HG02798 (cell line): ENCODE data around the gene GPC3.

Source experiments
- ATAC-seq: cut with Tn5 transposase; IDR thresholded peaks from one replicate; pipeline ENCODE4 v1.9.1; 2021; ENCODE audit warnings: mild to moderate bottlenecking; ENCODE audit not compliant: unreplicated experiment, poor library complexity

Gene GPC3

DNA sequence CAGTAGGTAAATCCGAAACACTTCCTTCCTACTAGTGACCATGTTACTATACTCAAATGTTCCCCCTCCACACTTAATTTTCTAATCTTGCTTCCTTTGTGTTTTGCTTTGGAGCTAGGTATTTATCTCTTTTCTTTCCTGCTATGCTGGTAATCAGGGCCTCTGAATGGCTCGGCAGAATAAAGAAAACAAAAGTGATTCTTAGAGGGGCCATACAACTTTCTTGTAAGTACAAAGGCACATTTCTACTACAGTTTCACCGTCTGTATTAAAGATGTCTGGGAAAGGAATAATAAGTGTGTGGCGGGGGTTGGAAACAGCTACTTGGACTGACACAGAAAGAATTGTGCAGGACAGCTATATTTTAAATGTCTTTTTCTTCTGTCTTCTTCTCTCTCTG, 50.3 kb downstream of the GPC3 start:
- no peak for ATAC-seq

- ATAC-seq, result no peak
These were observed 52.1 kb downstream of the GPC3 start for GRCh38 chrX:133933316-133933715.

GRCh38 chrX:133929836-133930464, 55.4 kb downstream of the GPC3 start:
- no peak for ATAC-seq

DNA sequence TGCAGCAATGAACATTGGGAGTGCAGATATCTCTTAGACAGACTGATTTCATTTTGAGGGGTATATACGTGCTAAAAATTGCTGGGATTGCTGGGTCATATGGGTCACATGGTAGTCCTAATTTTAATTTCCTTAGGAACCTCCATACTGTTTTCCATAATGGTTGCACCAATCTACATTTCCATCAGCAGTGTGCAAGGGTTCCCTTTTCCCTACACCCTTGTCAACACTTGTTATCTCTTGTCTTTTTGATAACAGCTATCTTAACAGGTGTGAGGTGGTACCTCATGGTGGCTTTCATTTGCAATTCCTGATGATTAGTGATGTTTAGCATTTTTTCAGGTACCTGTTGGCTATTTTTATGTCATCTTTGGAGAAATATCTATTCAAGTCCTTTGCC, 57.0 kb downstream of the GPC3 start:
- no peak for ATAC-seq

DNA sequence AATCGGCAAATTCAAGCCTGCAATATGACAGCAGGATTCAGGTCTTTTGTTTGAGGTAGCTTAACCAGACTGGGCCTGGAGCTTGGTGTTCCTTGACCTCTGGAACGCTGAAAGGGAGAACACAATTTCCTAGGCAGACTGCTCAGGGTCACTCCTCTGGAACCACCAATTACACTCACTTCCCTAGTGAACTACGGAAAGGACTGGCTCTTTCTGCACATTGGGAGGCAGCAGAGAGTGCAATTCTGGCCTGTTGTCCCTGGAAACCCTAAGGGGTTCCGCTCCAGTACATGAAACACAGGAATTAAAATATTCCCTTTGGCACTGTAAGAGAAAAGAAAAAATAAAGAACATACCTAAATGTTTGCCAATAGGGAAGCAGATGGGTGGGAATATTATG, 58.6 kb downstream of the GPC3 start:
- no peak for ATAC-seq

DNA sequence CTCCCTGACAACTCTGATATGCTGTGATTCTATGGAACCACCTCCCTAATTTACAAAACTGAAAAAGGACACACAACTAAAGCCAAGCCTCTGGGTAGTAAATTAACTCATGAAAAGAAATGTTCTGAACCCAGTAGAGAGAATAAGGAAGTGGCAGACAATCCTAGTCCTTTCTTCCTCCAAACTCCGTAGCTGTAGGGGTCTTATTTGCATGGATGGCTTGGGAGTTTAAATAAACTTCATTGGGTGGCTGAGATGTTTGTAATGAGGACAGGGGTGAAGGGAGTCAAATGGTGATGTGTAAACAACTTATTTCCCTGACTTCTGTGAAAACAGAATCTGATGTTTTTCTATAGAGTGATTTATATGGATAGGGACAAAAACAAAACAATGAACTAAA, 59.3 kb downstream of the GPC3 start:
- no peak for ATAC-seq

GRCh38 chrX:133924548-133924947, 60.8 kb downstream of the GPC3 start:
- ATAC-seq, result no peak

GRCh38 chrX:133923548-133923947, 61.8 kb downstream of the GPC3 start:
- no peak for ATAC-seq

- peak; percentile 44 for ATAC-seq
These were observed 62.3 kb downstream of the GPC3 start for GRCh38 chrX:133923113-133923512.

GRCh38 chrX:133922390-133922771, 63.0 kb downstream of the GPC3 start:
- no peak for ATAC-seq

- ATAC-seq, result peak; percentile 76
These were observed 63.5 kb downstream of the GPC3 start for GRCh38 chrX:133921764-133922389.

DNA sequence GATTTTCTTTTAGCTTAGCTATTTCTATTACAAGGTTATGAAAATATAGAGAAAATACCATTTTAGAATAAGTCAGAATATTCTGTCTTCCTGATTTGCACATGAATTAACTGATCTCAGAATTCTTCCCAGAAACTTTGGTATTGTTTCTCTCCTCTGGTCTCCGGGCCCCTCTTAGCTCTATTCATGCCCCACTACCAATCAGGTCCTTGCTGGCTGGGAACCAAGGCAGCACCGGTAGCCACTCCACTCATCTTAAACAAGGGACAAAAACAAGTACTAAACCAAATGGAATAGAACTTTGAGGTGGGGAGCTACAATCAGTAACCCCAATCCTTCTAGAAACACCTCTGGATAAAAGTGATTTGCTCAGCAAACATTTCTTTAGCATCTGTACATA, 64.3 kb downstream of the GPC3 start:
- ATAC-seq, result no peak

DNA sequence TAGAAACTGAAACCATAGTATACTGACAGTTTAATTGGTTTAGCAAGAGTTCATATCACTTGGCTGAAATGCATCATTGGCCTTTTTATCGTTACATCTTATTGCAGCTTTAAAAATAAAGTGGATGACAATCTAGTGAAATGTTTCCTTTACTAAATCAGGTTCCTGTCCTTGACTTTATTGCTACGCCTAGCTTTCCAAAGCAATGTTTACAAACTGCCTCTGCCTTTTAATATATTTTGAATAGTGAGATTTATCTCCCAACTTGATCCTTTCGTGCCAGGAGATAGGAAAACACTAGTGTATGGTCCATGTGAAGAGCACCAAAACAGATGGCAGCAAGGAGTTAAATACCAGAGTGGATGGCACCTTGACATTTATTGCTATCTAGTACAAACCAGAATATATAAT, 67.0 kb downstream of the GPC3 start:
- ATAC-seq, result no peak

DNA sequence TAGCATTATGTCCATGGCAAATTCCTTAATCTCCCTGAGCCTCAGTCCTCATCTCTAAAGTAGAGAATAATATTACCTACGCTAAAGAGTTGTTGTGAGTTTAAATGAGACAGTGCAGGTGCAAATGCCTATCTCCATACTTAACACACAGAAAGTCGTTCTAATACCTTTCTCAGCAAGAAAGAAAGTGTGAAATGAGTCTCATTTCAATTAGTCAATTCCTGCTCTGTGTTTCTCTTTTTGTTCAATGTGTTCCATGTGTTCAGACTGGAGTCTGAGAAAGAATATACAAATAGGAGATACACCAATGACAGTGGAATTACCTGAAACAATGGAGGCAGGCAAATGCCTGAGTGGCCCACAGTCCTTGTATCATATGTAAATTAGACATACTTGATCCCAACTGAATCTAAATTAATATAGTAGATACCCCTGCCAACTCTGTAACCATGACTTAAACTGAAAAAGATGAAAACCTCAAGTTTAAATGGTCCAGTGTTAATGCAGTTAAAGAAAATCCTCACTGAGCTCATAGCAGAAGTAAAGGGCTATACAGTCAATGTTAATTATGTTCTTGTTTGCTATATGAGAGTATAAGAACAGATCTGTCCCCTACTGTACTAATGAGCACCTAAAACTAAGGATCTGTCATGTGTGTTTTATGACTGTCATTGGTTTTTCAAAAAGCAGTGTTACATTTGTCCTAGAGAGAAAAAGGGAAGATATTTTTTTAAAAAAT, 68.2 kb downstream of the GPC3 start:
- no peak for ATAC-seq

GRCh38 chrX:133913658-133914388, 71.6 kb downstream of the GPC3 start:
- no peak for ATAC-seq

GRCh38 chrX:133913009-133913408, 72.4 kb downstream of the GPC3 start:
- ATAC-seq, result no peak

DNA sequence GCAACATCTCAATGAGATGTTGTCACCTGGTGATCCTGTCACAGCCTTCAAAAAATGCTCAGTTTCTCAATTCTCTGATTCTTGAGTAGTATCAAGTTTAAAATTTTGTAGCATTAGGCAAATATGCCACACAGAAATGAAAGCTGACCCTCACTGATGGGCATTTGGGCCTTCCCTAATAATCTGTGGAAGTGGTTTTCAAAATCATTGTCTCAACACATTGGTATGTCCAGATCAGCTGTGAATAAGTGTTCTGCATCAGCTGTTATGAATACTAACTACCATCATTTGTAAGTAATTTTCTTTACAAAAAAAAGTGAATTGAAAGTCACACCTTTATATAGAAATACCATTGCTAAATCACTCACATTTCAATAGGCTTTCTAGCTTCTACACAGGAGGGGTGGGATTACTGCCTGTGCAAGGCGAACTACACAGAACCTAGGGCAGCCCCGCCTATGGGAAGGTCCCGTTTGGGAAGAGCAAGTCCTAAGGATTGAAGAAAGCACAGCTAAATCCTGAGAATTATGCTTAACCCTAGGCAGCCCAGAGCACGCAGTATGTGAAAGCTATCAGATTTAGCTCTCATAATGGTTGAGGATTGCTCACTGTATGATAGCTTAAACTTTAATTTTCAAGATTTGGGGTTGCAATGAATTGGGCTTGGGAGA, 73.4 kb downstream of the GPC3 start:
- ATAC-seq, result no peak

DNA sequence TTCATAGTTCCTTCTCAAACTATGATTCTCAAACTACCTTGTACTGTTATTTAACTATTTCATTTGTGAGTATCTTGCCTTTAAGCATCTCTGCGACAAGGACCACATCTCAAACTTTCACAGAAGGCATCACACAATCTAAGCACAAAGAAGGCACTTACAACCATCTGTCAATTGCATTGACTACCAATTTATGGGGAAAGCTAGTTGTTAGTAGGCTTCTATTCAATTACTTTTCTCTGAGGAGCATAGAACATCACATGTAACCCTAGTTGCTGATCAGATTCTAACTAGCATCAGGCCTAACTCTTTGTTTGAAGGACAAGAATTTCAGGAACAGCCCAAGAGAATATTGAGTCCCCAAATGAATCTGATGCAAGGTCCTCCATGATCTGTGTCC, 74.9 kb downstream of the GPC3 start:
- no peak for ATAC-seq

- no peak for ATAC-seq
These were observed 75.5 kb downstream of the GPC3 start for GRCh38 chrX:133909888-133910287.

GRCh38 chrX:133908223-133908955, 77.0 kb downstream of the GPC3 start:
- no peak for ATAC-seq
